GM21737 (cell line): ENCODE measurements around the gene FLNB.
"Not testable (repeated sequence)": the region's sequence is repeated elsewhere in the genome, so short reads cannot be mapped to it uniquely, and the experiment has no call there.

Experiments used
- ATAC-seq: cut with Tn5 transposase; IDR thresholded peaks from one replicate; pipeline ENCODE4 v1.9.1; 2021; ENCODE audit warnings: mild to moderate bottlenecking, moderate library complexity; ENCODE audit not compliant: unreplicated experiment

Gene FLNB

GRCh38 chr3:57978316-57978715 is 29.9 kb upstream of the FLNB start:
- no peak for ATAC-seq

- no peak for ATAC-seq
Measured at GRCh38 chr3:57980416-57980815, 27.8 kb upstream of the FLNB start.

- ATAC-seq, result no peak
Measured at GRCh38 chr3:57981483-57982087, 26.6 kb upstream of the FLNB start.

GRCh38 chr3:57982561-57983243 is 25.5 kb upstream of the FLNB start:
- ATAC-seq, result no peak

- ATAC-seq, result peak; percentile 98
Measured at GRCh38 chr3:57983734-57984518, 24.3 kb upstream of the FLNB start.

- no peak for ATAC-seq
Measured at GRCh38 chr3:57985176-57985983, 22.8 kb upstream of the FLNB start.

GRCh38 chr3:57985984-57986246 is 22.3 kb upstream of the FLNB start:
- ATAC-seq, result no peak

GRCh38 chr3:57986261-57986660 is 22.0 kb upstream of the FLNB start:
- no peak for ATAC-seq

- ATAC-seq, result not testable (repeated sequence)
Measured at GRCh38 chr3:57989198-57989597, 19.0 kb upstream of the FLNB start.

GRCh38 chr3:57989646-57990045 is 18.6 kb upstream of the FLNB start:
- ATAC-seq, result no peak

- ATAC-seq, result no peak
Measured at GRCh38 chr3:57992452-57993213, 15.6 kb upstream of the FLNB start.

- ATAC-seq, result no peak
Measured at GRCh38 chr3:57998366-57999283, 9.6 kb upstream of the FLNB start.

GRCh38 chr3:57999417-58000115 is 8.7 kb upstream of the FLNB start:
- no peak for ATAC-seq

- no peak for ATAC-seq
Measured at GRCh38 chr3:58000306-58001085, 7.7 kb upstream of the FLNB start.

GRCh38 chr3:58001086-58001467 is 7.1 kb upstream of the FLNB start:
- no peak for ATAC-seq

- no peak for ATAC-seq
Measured at GRCh38 chr3:58001979-58002378, 6.2 kb upstream of the FLNB start.

- ATAC-seq, result no peak
Measured at GRCh38 chr3:58003093-58003492, 5.1 kb upstream of the FLNB start.

- ATAC-seq, result no peak
Measured at GRCh38 chr3:58004973-58005372, 3.2 kb upstream of the FLNB start.
